DOHH2 (cell line): Measurements from ENCODE around the gene GRID2.

ENCODE experiments used
- H3F3A ChIP-seq: fragments of 200-600 bp; sonication (generic), shearing (Covaris generic); 2 replicates; pipeline ENCODE4 v1.6.0; 2016; ENCODE audit warnings: antibody characterized with exemption, mild to moderate bottlenecking; ENCODE audit not compliant: control insufficient read depth, insufficient read depth
- H3K27ac ChIP-seq: fragments of 200-600 bp; sonication (generic); 2 replicates; pipeline ENCODE4 v1.5.1; 2014; ENCODE audit warnings: low read depth, mild to moderate bottlenecking, low read length, moderate library complexity
- H3K27me3 ChIP-seq: fragments of 200-600 bp; sonication (generic); 2 replicates; pipeline ENCODE4 v1.6.1; 2014; ENCODE audit warnings: mild to moderate bottlenecking, low read length, mixed read lengths; ENCODE audit not compliant: control insufficient read depth
- H3K36me3 ChIP-seq: fragments of 200-600 bp; sonication (generic); 2 replicates; pipeline ENCODE4 v1.6.1; 2014; ENCODE audit warnings: mild to moderate bottlenecking, low read length, moderate library complexity, mixed read lengths; ENCODE audit not compliant: control insufficient read depth
- H3K4me1 ChIP-seq: fragments of 200-600 bp; sonication (generic); 2 replicates; pipeline ENCODE4 v1.6.1; 2014; ENCODE audit warnings: mild to moderate bottlenecking, low read length, mixed read lengths; ENCODE audit not compliant: control insufficient read depth
- H3K4me2 ChIP-seq: fragments of 200-600 bp; sonication (generic); 2 replicates; pipeline ENCODE4 v1.6.0; 2014; ENCODE audit warnings: mild to moderate bottlenecking, low read length, moderate library complexity
- H3K4me3 ChIP-seq: fragments of 200-600 bp; sonication (generic); 2 replicates; pipeline ENCODE4 v1.5.1; 2014; ENCODE audit warnings: mild to moderate bottlenecking, low read length, mixed read lengths
- H3K79me2 ChIP-seq: fragments of 200-600 bp; sonication (generic); 2 replicates; pipeline ENCODE4 v1.6.1; 2014; ENCODE audit warnings: mild to moderate bottlenecking, low read length, mixed read lengths; ENCODE audit not compliant: control insufficient read depth
- H3K9me2 ChIP-seq: fragments of 200-600 bp; sonication (generic); replicated peaks from 2 replicates; pipeline ENCODE4 v1.6.1; 2014; ENCODE audit warnings: mild to moderate bottlenecking, low read length, mixed read lengths; ENCODE audit not compliant: control insufficient read depth
- H3K9me3 ChIP-seq: fragments of 200-600 bp; sonication (generic); 2 replicates; pipeline ENCODE4 v1.6.1; 2014; ENCODE audit warnings: antibody characterized with exemption, low read length, mixed read lengths; ENCODE audit not compliant: control insufficient read depth, insufficient read depth
- H4K20me1 ChIP-seq: fragments of 200-600 bp; sonication (generic); 2 replicates; pipeline ENCODE4 v1.6.0; 2014; ENCODE audit warnings: low read depth, mild to moderate bottlenecking, antibody characterized with exemption, low read length, moderate library complexity; ENCODE audit not compliant: control insufficient read depth, insufficient read depth
- CTCF ChIP-seq: fragments of 200-600 bp; sonication (generic); IDR thresholded peaks from one replicate; pipeline ENCODE4 v1.5.1; 2014; ENCODE audit warnings: antibody characterized with exemption, mild to moderate bottlenecking, low read depth, low read length; ENCODE audit not compliant: poor library complexity, severe bottlenecking
- EZH2phosphoT487 ChIP-seq: fragments of 200-600 bp; sonication (generic); IDR thresholded peaks from 2 replicates; pipeline ENCODE4 v1.6.1; 2017; ENCODE audit warnings: borderline replicate concordance, mild to moderate bottlenecking, antibody characterized with exemption, low read length, moderate library complexity, mixed read lengths

Gene GRID2

GRCh38 chr4:93786149-93786548 is 1482.4 kb downstream of the GRID2 start:
- H3F3A ChIP-seq, result no peaks in the 10 kb centered on the region
- no peaks in the 10 kb centered on the region for H3K27me3 ChIP-seq
- H3K79me2 ChIP-seq, result no peaks in the 10 kb centered on the region
- no peaks in the 10 kb centered on the region for H4K20me1 ChIP-seq
- H3K9me3 ChIP-seq, result no peaks in the 10 kb centered on the region
- no peak overlapping the region for H3K27ac ChIP-seq
- no peaks in the 10 kb centered on the region for H3K36me3 ChIP-seq
- no peak overlapping the region for H3K4me2 ChIP-seq
- TF ChIP-seq EZH2phosphoT487 (no peak), CTCF (no peak)
- no peaks in the 10 kb centered on the region for H3K4me1 ChIP-seq
- no peaks in the 10 kb centered on the region for H3K9me2 ChIP-seq
- no peak overlapping the region for H3K4me3 ChIP-seq

GRCh38 chr4:93788712-93789111 is 1484.9 kb downstream of the GRID2 start:
- TF ChIP-seq EZH2phosphoT487 (no peak), CTCF (peak; percentile 59)
- H3K27ac ChIP-seq, result no peak overlapping the region
- H3K27me3 ChIP-seq, result no peaks in the 10 kb centered on the region
- no peaks in the 10 kb centered on the region for H3K79me2 ChIP-seq
- no peak overlapping the region for H3K4me2 ChIP-seq
- no peaks in the 10 kb centered on the region for H3K36me3 ChIP-seq
- no peaks in the 10 kb centered on the region for H3F3A ChIP-seq
- no peaks in the 10 kb centered on the region for H3K4me1 ChIP-seq
- H3K9me2 ChIP-seq, result no peaks in the 10 kb centered on the region
- H3K4me3 ChIP-seq, result no peak overlapping the region
- no peaks in the 10 kb centered on the region for H4K20me1 ChIP-seq
- no peaks in the 10 kb centered on the region for H3K9me3 ChIP-seq

GRCh38 chr4:93791570-93792195 is 1487.9 kb downstream of the GRID2 start:
- Histone ChIP-seq H3K27me3 (no peaks in the 10 kb centered on the region), H3K9me3 (no peaks in the 10 kb centered on the region), H3K4me3 (no peak overlapping the region), H3K27ac (no peak overlapping the region), H3K36me3 (no peaks in the 10 kb centered on the region), H3F3A (no peaks in the 10 kb centered on the region), H3K4me1 (no peaks in the 10 kb centered on the region), H3K9me2 (no peaks in the 10 kb centered on the region), H3K79me2 (no peaks in the 10 kb centered on the region), H4K20me1 (no peaks in the 10 kb centered on the region), H3K4me2 (no peak overlapping the region)
- no peak for TF ChIP-seq EZH2phosphoT487
- peak; percentile 72 for TF ChIP-seq CTCF

GRCh38 chr4:93802045-93802444 is 1498.3 kb downstream of the GRID2 start:
- Histone ChIP-seq H3K27me3 (no peaks in the 10 kb centered on the region), H3K4me1 (no peaks in the 10 kb centered on the region), H3K79me2 (no peaks in the 10 kb centered on the region), H3K9me2 (no peaks in the 10 kb centered on the region), H3K4me2 (no peak overlapping the region), H3K4me3 (no peak overlapping the region), H3F3A (no peaks in the 10 kb centered on the region), H3K27ac (no peak overlapping the region), H4K20me1 (no peaks in the 10 kb centered on the region), H3K36me3 (no peaks in the 10 kb centered on the region), H3K9me3 (no peaks in the 10 kb centered on the region)
- TF ChIP-seq EZH2phosphoT487, result no peak
- no peak for TF ChIP-seq CTCF
